Choroid plexus epithelial cell (primary cell): ENCODE results near the gene TM6SF1.
A peak's percentile ranks its signal among the peaks of the same experiment; 100 is the strongest.

Source experiments
- DNase-seq: peaks from one replicate; pipeline ENCODE4 v3.0.0-alpha.2; 2010; ENCODE audit warnings: low read depth
- H3K4me3 ChIP-seq: 2 replicates; pipeline ENCODE4 v1.5.1; 2011; ENCODE audit warnings: low read depth, mild to moderate bottlenecking, control low read depth, low read length, moderate library complexity
- CTCF ChIP-seq: conservative IDR thresholded peaks from 2 replicates; pipeline ENCODE4 v1.5.1; 2011; ENCODE audit warnings: low read depth, mild to moderate bottlenecking, control low read depth, inconsistent platforms, low read length, moderate library complexity

TM6SF1 gene

DNA sequence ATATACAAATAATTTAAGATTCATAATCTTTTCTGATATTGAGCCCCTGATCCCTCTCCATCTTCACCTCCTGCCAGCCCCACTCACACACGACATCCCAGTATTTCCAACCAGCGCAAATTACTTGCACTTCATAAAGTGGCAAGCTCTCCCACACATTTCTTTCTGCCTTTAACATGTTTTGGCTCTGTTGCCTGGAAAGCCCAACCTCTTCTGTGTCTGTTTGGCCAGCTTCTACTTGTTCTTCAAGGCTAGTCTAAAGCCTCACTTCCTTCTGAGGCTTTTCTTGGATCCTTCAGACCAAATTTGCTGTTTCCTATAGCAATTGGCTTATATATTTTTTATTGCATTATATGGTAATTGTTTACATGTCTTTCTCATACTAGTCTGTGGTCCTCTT lies 5.1 kb upstream of the TM6SF1 start:
- no peak for TF ChIP-seq CTCF
- H3K4me3 ChIP-seq: no peak overlapping the region
- no peak for DNase-seq

GRCh38 chr15:83104141-83104540 lies 3.3 kb upstream of the TM6SF1 start:
- TF ChIP-seq CTCF: no peak
- DNase-seq: no peak
- H3K4me3 ChIP-seq: no peak overlapping the region

DNA sequence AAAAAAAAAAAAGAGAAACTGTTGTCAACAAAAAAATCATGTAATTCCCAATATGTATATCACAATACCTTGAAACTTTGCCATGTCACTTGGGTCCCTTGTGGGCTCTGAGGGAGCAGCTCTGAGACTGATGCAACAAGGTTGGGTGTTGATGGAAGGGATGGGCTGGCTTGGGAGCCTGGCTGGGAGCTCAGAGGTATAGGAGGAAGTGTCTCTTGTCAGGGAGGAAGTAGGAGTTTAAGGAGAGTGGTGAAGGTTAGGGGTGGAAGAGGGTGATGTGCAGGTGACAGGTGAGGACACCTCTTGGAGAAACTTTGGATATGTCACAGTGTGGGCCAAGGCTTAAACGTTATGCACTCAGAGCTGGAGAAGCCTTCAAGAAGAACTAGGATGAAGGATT lies 2.0 kb upstream of the TM6SF1 start:
- no peak for TF ChIP-seq CTCF
- no peak for DNase-seq
- no peak overlapping the region for H3K4me3 ChIP-seq

- no peak for TF ChIP-seq CTCF
- DNase-seq: no peak
- H3K4me3 ChIP-seq: peak overlapping the region; percentile 61
These were observed 366 bp downstream of the TM6SF1 start for GRCh38 chr15:83107841-83108181.

DNA sequence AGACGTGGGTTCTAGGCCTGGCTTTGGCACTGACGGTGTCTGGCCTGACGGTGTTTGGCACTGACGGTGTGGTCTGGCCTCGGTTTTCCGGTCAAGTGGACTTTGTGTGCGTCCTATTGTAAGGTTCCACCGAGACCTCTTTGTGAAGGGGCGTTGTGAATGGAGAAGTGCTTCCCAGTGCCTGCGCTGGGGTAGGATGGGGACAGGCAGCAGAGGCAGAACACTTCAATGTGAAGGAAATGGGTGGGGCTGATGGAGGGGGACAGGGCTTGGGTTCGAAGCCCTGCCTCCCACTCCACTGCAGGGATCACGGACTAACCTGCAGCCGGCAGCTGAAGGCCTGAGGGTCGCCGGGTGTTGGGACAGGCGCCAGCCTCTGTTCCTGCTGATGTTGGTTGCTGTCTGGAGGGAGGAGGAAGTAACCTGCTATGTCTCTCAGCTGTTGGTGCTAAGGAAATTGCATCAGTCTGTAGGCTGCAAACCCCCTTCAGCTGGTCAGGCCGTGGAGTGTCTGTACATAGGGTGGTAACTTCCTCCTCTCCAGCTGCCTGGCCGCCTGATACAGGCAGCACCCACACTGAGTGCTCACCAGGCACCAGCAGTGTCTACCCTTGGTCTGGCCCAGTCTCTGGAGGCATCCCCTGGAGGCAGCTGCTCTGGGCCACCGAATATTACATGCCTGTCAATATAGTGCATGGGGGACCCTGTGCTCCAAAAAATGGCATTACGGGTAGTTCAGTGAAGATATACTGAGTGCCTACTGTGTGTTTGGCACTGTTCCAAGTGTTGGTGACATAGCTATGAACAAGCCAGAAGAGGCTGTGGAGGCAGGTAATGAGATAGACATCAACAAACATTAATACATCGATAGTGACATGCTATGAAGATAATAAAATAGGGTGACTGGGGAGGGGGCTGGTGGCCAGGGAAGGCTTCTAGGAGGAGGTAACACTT lies 1.1 kb downstream of the TM6SF1 start:
- no peak for TF ChIP-seq CTCF
- DNase-seq: peak; percentile 90
- H3K4me3 ChIP-seq: peak overlapping the region; percentile 61

GRCh38 chr15:83109532-83109931 lies 2.1 kb downstream of the TM6SF1 start:
- no peak for DNase-seq
- no peak for TF ChIP-seq CTCF
- H3K4me3 ChIP-seq: no peak overlapping the region

GRCh38 chr15:83110381-83110780 lies 2.9 kb downstream of the TM6SF1 start:
- no peak for DNase-seq
- no peak for TF ChIP-seq CTCF
- H3K4me3 ChIP-seq: no peak overlapping the region
